GM19023 (cell line): ENCODE data around the gene HMG20A.

ENCODE experiments used
- ATAC-seq: cut with Tn5 transposase; IDR thresholded peaks from one replicate; pipeline ENCODE4 v1.9.1; 2021; ENCODE audit warnings: mild to moderate bottlenecking, moderate library complexity; ENCODE audit not compliant: unreplicated experiment

Gene HMG20A

DNA sequence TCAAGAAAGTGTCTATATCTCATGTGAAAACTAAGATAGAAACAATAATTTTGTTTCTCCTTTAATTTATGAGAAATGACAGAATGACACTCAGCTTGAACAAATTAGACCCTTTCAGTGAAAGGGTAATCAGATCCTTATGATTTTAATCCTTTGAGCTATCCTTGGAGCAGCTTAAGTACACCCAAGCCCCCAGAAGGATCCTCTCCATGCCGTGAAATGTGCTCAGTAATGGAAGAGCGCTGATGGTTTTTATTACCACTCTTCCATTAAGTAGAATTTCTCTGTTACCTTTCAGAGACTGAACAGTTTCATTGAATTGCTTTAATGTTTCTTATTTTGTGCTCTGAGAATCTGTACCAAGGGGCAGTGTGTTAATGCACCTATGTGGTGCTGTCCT lies 54.3 kb downstream of the HMG20A start:
- no peak for ATAC-seq

DNA sequence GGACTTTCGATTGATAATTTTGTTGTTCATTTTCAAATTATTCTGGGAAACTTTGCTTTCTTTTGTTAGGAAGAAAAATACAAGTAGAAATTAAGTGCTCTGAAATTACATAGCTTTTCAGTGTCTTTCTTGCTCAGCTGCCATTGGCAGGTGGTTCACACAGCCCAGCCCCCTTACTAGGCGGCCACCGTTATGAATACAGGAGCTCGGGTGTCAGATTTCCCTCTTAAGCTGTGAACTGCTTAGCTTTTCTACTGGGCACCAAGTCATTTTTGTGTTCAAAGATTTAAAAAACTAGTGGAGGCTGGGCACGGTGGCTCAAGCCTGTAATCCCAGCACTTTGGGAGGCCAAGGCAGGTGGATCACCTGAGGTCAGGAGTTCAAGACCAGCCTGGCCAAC lies 55.2 kb downstream of the HMG20A start:
- ATAC-seq: no peak

DNA sequence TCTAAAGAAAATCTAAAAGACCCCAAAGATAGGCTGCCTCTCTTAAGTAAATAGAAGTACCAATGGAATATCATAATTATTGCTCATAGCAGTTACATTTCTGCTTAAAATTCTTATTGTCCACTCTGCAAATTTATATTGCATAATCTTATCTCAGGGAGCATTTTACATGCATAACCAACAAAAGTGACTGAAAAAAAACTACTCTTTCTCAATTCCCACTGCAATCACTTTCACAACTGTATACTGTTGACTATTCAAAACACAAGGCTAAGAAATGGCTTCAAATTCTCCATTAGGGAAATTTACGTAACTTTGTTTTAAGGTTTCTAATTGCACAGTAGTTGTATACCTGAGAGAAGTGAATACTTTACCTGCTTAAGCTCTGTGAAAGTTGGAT lies 56.3 kb downstream of the HMG20A start:
- ATAC-seq: no peak

DNA sequence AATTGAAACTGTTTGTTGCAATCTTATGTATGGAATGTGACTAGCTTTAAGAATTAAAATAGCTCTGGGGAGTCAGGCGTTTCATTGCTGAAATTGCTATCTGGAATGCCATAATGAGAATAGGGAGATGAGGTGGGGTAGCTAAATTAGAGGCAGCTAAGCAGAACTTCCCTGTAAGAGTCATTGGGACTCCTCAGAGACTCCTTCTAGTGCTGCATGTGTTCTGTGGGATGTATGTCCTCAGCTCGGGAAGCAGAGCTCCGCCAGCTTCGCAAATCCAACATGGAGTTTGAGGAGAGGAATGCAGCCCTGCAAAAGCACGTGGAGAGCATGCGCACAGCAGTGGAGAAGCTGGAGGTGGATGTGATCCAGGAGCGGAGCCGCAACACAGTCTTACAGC lies 57.4 kb downstream of the HMG20A start:
- ATAC-seq: no peak

DNA sequence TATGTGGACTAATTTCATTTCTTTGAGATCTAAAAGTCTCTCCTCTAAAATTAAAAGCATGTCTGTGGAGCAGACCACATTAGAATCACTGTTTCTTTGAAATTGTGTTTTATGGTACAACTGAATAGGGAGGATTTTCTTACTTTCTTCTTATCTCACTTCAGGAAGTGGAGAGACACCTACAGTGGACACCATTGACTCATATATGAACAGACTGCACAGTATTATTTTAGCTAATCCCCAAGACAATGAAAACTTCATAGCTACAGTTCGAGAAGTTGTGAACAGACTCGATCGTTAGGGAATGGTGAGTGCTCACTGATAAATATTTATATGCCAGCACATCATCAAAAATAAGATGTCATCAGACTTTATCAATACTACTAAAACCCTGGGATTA lies 58.3 kb downstream of the HMG20A start:
- ATAC-seq: no peak

DNA sequence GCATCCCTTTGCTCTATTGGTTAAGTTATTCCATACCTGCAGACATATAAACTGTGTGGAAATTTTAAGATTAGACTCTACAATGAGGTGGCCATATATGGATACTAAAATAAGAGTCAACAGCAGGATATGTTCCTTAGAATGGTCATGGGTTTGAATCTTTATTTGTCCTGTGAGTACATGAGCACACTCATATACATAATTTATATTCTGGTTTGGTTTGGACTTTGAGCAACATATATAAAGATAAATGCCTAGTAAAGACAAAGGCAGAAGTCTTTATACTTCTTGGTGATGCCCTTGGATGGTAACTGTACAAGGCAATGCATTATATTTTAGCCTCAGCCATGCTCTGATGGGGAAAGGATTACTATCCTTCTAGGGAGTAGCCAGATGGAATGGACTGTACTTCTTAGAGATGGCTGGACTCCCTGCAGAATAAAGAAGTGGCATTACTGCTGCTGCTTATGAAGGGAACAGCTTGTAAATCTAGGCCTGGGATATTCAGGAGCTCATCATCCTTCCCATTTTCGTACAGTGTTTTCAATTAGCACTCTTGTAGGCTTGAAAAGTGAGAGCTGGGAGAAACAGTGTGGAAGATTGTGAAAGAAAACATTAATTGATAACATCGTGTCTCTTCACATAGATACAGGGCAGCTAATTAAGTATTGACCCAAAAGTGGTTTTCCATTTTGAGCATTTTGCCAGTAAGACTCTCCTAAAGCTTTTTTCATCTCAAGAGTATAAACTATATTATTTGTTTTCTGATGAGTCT lies 60.4 kb downstream of the HMG20A start:
- ATAC-seq: no peak

DNA sequence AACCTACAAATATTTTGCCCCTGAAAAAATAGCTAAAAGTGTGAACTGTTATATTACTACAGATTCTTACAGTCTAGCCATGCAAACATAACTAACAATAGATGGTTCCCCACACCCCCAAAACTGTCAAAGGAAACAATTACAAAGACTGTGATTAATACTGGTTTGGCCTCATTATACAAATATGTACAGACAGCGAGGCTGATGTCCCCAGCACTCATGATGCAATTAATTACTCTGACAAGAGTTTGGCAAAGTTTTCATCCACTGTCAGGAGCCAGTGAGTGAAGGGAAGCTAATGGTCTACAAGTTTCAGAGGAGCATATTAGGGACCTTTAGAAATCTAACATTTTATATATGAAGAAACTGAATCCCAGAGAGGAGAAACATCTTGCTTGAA lies 61.0 kb downstream of the HMG20A start:
- ATAC-seq: no peak

DNA sequence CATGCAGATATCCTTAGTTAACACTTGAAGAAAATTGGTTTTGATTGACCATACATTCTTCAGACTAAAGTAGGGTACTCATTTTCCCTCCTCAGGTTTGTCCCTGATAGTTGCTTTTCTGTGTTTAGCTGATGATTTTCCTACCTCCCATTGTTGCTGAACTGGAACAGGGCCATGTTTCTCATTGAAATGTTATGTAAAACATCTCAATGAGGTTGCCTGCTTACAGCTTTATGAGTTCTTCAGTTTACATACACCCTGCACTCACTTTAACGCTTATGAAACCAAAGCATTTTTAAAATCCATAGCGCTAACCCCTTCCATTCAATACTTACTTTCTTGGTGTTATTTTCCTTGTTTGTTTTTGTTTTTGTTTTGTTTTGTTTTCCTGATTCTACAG lies 61.9 kb downstream of the HMG20A start:
- ATAC-seq: no peak

DNA sequence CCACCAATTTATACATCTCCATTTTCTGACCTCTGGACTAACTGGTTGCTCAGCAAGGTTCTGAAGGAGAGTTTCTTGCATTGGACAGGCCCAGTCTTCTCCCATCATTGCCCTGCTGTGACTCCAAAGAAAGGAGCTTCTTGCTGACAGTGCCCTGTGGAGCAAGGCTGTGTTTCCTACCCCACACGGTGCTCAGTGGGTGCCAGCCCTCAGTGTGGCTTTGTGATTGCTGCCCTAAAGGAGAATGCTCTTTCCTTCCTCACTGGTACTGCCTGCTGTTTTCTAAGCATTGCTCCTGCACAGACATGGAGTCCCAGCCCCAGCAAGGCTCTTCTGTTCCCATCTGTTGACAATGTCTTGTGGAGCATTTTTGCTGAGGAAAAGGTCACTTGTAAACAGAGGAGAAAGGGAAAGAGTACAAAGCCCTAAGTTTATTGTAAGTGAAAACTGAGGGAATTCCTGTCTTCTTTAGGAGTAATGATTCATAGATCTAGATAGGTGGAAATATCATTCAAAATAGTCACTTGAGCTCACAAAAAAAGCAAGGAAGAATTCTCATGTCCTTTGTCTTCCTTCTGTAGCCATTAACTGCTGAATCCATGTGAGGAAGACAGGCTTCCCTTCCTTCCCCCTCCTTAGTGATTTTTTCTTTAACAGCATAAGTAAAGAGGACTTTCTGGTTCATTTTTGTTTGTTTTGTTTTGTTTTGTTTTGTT lies 62.9 kb downstream of the HMG20A start:
- ATAC-seq: no peak

DNA sequence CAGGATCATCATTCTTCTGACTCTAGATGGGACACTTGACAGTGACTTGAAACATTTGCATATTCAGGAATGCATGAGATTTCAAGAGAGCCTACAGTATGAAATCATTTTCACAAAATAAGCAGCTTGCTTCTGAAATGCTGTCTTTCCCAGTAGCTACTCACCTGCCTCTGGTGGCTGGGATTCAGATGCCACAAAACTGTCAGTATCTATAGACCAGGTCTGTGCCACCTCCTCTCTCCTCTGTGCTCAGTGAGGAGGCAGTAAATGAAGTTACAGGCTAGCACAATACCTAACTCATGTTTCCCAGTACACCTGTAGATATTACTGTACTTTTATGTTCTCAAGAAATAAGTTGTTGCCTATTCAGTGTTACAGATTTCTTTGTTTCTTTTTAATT lies 64.3 kb downstream of the HMG20A start:
- no peak for ATAC-seq

DNA sequence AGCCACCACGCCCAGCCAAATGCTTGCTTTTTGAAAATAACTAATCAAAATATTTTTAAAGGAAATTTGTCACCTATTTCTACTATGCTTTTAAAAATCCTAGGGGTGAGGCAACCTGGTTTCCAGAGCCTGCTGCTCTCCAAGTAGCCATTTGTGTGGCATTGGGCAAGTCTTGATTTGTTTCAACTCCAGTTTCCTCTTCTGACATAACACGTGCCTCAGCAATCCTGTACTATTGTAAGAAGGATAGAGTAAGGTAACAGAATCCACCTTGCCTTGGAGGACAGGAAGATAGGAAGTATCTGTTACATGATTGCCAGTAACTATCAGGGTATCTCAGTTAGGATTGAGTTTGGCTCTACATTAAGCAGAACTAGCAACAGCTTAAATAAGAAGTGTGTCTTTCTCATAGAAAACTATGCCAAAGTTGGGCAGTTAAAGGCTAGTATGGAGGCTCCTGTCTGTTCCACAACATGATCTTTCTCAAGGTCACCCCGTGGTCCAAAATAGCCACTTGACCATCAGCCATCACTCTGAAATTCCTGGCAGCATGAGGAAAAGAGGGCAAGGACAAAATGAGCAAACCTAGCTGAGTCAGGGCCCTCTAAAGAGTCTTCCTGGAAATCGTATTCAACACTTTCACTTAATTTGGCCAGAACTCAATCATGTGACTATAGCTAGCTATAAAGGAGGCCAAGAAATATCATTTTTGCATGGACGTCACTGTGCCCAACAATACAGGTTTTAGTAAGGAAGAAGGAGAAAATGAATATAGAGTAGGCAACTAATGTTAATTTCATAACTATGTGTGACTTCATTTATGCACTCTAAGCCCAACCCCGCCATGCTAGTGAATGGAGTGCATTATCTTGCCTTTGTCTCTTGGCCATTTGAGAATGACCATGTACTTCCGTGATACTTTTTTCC lies 66.1 kb downstream of the HMG20A start:
- ATAC-seq: no peak

DNA sequence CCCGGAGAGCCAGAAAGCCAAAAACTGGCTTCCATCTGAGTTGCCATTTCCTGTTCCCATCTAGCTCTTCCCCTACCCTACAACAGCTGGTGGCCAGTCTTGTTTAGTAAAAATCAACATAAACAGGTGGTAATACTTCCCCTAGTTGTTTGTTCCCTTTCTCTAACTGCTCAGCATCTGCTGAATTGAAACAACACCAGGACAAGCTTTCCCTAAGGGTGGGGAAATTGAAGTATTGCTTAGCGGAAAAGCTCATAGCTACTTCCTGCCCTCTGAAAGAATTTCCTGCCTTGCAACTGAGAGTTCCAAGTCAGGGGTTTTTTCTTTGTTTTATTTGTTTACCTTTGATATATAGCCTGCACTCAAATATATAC lies 66.8 kb downstream of the HMG20A start:
- no peak for ATAC-seq

DNA sequence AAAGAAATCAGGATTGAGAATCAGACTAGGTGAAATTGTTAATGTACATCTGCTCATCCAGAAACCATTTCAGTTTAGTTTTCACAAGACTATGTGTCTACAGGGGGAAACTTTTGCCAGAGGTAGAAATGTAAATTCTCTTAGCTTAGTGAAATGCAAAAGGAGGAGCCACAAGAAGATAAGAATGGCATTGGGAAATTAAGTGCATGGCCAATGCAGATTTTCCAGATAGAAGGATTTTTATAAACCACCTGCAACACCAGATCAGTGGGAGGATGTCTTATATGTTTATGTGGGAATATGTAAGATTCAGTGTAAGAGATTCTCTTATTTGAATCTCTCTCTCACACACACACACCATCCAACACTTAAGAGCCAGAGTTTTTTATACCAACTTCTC lies 67.2 kb downstream of the HMG20A start:
- no peak for ATAC-seq

DNA sequence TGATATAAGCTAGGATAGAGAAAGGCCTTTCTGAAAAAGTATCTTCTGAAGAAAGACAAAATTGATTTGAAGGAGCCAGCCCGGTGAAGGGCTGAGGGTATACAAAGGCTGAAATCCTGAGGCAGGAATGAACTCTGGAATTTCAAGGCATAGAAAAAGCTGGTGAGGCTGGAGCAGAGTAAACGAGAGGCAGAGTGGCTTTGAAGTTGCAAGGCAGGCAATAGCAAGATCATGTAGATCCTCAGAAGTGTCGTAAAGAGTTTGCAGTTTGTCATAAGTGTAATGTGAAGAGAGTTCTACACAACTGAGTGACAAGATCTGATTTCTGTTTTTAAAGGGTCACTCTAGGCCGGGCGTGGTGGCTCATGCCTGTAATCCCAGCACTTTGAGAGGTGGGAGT lies 69.0 kb downstream of the HMG20A start:
- no peak for ATAC-seq

DNA sequence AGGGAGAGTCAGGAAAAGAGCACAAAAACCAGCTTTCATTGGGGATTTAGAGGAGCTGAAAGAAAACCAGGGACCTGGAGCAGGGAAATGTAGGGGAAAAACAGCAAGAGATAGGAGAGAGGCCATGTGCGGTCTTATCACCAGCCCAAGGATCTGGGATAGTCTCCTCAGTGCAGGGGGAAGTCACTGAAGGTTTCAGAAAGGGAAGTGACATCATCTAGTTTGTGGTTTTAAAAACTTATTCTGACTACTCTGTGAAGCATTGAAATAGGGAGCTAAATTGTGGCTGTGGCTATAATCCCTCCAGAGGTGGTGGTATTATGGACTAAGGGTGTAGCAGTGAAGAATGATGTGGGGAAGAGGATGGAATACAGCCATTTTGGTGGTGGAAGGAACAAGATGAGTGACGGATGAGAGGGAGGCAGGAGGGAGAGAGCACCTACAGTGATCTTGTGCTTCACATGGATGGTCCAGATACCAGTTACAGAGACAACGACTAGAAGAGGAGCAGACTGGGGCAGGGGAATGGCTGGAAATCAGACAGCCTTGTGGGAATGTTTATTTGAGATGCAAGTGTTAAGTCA lies 72.7 kb downstream of the HMG20A start:
- no peak for ATAC-seq

DNA sequence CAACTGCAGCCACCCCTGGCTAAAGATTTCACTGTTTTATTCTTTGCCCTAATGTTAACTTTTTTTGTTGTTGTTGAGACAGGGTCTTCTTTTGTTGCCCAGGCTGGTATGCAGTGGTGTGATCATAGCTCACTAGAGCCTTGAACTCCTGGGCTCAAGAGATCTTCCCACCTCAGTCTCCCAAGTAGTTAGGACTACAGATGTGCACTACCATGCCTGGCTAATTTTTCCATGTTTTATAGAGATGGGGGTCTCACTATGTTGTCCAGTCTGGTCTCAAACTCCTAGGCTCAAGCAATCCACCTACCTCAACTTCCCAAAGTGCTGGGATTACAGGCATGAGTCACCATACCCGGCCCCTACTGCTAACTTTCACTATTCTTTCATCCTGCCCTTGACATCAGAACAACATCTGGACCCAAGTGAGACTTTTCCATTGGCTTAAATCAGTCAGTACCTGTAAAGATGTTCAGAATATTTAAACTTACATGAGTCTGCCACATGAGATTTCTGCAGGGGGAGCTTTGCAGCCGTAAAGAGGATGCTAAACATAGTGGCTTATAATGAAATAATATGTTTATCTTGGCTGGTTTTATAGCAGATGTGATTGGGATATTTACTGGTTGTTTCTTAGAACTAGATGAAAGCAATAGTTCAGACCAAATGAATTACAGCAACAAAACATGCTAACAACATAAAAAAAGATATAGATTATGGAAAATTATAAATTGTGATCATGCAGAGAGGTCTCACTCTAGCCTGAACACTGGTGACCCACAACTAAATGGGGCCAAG lies 73.6 kb downstream of the HMG20A start:
- no peak for ATAC-seq

DNA sequence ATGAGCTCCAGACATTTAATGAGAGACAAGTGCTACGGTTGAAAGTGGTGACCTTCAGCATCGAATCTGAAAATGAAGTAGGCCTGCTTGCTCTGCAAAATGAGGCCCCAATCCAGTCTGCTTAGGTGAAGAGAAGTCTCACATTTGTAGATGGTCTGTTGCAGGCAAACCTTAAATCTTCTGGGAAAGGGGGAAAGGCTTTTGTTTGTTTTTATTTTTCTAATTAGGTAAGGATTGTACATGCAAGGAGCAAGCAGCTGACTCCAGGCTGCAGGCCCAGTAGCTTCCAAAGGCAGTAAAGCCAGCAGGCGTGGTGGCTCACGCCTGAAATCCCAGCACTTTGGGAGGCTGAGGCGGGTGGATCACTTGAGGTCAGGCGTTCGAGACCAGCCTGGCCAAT lies 74.3 kb downstream of the HMG20A start:
- no peak for ATAC-seq

DNA sequence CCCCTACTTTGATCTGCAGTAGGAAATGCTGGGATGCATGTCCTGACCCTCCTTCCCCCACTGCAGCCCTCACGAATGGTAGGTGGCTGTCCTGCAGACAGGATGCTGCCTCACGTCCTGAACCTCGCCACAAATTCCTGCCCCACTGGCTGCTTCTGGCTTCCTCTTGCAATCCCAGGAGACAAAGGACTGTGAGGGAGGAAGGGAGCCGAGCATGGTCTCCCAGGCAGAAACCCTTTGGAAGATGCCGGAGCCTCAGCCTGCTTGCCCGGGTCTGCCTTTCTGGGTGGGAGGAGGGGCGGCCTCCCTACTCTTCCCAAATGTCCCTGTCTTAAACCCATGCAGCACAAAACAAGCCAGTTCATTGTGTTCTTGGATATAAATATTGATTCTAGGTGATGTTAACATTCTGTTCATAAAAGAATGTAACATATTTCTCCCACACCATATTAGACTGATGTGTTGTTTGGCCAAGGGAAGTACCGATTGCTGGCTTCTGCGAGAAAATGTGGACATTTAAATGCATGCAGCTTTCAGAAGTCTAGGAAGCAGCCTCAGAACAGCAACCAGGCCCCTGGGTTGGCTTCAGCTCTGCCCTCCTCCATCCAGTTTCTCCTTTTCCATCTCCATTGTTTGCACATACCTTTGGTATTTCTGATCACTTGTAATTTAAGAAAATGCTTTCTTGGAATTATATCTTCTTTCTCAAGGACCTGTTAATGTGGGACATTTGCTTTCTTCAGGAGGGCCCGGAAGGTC lies 75.3 kb downstream of the HMG20A start:
- no peak for ATAC-seq

DNA sequence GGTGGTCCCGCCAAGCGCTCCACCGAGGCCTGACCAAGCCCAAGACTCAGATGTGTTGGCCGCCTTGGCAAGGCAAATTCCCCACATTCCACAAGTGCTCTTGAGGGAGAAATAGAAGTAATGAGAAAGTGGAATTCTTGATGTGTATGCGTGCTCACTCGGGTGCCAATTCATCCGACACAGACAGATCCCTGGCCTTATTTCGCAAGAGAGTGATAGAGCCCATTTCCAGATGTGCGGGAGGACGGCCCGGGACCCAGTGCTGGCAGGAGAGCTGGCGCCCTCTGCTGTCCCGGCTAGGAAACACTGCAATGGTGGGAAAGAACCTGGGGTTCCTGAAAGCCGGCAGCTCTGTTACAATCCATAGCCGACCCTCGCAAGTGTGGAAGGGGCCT lies 76.0 kb downstream of the HMG20A start:
- ATAC-seq: no peak
